ENCODE data around the gene NPM3. TPM values are rescaled to one million over a fixed set of nuclear protein-coding genes. Genes with fewer than 3 reads are reported as not detected.

The NPM3 gene
- total RNA-seq, 8 experiments from 2014 or later, result 31.1 to 95.4 (median 41.6) TPM

DNA sequence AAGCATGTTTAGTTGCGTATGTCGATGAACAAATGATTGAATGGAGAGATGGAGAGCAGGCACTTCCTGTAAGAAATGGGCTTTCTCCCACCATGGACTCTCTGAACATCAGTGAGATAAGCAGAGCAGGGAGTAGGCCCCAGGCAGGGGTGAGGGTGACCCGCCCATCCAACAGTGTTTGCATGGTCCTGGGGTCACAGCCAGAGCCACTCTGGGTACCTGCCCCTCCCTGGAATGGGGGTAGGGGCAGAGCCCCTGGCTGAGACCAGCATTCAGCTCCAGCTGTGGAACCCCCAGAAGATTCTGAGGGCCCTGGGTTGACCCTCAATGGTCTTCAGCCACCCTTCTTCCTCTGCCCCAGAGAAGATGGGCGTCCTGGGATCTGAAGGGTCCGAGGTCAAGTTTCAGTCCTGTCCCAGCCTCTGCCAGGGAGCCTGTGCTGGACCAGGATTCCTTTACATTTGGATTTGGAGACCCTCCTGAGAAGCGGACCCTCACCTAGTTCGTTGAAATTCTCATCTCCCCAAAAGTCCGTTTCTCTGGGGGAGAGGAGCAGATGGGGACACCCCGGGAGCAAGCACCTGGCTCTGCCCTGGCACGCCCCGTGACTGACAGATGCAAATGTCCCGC, 5.0 kb downstream of the NPM3 start:
- WGBS, 10 experiments, result 7 to 100% (median 37%) methylated on average over 2 to 4 of the region's 12 CpGs; no CpG with 5 or more reads in 7 of the 10 experiments
- peaks cover 15 to 27% of the 10 kb centered on the region in 2 donors for H3K4me1 ChIP-seq (replicated peaks in 1 of 2)

DNA sequence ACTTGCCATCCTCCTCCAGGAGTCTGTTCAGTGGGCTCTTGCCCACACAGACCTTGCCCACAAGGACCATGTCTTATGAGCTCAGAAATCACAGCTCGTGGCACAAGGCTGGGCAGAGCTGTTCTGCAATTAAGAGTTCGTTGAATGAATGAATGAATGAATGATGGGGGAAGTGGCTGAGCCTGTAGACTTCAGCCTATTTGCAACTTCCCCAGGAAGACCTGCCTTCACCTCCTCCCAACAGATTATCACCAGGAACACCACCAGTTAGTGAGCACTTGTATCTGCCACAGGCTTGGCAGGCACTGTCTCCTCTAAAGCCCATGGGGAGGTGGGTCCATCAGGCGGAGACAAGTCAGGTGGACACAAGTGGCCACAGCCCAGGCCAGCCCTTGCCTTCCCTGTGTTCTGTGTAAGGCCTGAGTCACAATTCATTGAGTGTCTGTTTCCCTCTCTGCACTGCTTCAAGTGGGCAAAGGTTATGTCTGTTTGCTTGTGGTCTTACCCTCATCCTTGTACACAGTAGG, 5.6 kb downstream of the NPM3 start:
- in situ Hi-C loops (cut with MboI; ENCODE audit: low pct_unique_long_range_greater_than_20kb in 2 of 9, low sequenced_read_pairs in 9 of 9, unreplicated experiment in 9 of 9), result loop anchor here in 5 of 9 experiments (10.0 to 25.0 kb wide), 3 partner anchors 165 to 565 kb away; no protein-coding TSS in a partner anchor
- Histone ChIP-seq H3K4me1 (replicated peaks in 1 of 2) (peaks cover 18 to 33% of the 10 kb centered on the region in 2 donors), H3K4me3 (no peak overlapping the region), H3K27ac (no peak overlapping the region)
- 71 to 90% (median 81%) methylated on average over 1 to 3 of the region's 3 CpGs; no CpG with 5 or more reads in 4 of the 10 experiments for whole genome bisulfite sequencing, 10 experiments
- ATAC-seq (replicated peaks in 6 of 8), result no peak

More for the DNA sequence above, 5.0 kb downstream of the NPM3 start:
- Histone ChIP-seq H3K4me3 (peak overlapping the region in 1 of 5 donors; percentile 24), H3K27ac (no peak overlapping the region)
- in situ Hi-C loops (cut with MboI; ENCODE audit: low pct_unique_long_range_greater_than_20kb in 2 of 9, low sequenced_read_pairs in 9 of 9, unreplicated experiment in 9 of 9), result loop anchor here in 5 of 9 experiments (10.0 to 25.0 kb wide), 3 partner anchors 166 to 566 kb away; no protein-coding TSS in a partner anchor
- no peak for ATAC-seq (replicated peaks in 6 of 8)

DNA sequence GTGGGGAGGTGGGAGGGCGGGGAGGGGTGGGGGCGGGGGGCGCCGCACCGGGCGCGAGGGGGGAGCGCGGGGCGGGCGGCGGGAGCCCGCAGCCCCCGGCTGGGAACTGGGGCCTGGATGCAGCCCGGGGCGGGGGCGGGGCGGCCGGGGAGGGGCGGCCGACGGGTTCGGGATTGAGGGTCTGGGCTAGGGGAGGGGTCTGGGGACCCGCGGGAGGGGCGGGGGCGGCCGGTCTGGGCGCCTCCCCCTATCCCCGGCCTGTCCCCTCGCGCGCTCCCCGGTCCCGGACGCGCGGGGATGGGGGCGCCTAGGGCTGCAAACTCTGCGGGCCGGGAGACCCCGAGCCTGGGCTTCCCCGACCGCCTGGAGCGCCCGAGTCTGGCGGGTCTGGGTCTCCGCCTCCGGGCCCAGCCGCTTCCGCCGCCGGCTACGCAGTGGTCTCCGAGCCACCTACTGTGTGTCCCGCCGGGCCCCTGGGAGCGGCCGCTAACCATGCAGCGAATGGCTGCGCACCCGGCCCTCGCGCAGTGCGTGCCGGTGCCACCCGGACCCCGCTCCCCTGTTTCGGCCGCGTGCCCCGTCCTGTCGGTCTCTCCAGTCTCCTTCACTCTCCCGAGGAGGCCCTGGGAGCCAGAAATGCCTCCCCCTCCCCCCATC, 7.0 kb downstream of the NPM3 start:
- in situ Hi-C loops (cut with MboI; ENCODE audit: low pct_unique_long_range_greater_than_20kb in 2 of 9, low sequenced_read_pairs in 9 of 9, unreplicated experiment in 9 of 9), result loop anchor here in 5 of 9 experiments (10.0 to 25.0 kb wide), 3 partner anchors 164 to 564 kb away; no protein-coding TSS in a partner anchor
- WGBS, 10 experiments, result no CpG with 5 or more reads among the region's 74 CpGs
- ATAC-seq (replicated peaks in 6 of 8), result peak in 5 of 8 experiments; percentile 14 to 44 (median 32)
- H3K4me1 ChIP-seq (replicated peaks in 1 of 2), result peaks cover 13 to 29% of the 10 kb centered on the region in 2 donors
- no peak overlapping the region for H3K27ac ChIP-seq
- H3K4me3 ChIP-seq, result peak overlapping the region; percentile 21 to 46 (median 33)

DNA sequence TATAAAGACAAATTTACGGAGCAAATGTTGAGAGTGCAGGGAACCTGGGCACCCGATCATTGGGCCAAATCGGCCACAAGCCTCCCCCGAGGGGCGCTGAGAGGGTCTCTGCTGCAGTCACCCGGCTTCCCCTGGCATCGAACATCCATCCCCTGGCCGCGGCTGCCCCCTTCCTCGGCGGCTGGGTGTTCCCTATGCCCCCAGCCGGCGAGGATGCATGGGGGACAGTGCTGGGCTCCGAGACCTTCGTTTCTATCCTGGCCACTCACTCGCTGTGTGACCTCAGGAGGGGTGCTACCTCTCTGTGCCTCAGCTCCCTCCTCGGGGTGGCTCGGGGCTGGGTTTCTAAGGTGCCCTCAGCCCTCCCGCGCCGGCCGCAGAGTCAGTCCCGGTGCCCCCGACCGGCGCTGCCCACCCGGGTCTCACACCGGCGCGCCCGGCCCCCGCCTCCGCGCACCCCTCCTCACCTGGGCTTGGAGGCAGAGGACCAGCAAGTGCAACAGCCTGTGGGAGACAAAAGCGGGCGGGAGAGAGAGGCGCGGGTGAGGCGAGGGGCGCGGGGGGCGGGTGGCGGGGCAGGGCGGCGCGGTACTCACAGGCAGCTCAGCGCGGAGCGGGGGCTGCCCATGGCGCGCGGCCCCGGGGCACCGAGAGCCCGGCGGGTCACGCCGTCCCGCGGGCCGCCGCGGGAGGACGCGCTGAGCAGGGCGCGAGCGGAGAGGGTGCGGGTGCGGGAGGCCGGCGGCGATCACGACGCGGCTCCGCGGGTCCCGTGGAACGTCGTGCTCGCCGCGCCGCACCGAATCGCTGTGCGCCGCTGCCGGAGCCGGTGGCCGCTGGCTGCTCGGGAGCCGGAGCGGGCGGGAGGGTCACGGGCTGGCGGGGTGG, 7.7 kb downstream of the NPM3 start, which contains the start of gene FGF8:
Gene FGF8, minus strand, starts transcription at position 842 of the 888 bp plus-strand sequence. Its CDS starts 214 bp downstream, at position 628.
- Histone ChIP-seq H3K27ac (no peak within 1 kb of the TSS), H3K4me1 (replicated peaks in 1 of 2) (peaks cover 8 to 29% of the 10 kb centered on the region in 2 donors), H3K4me3 (peak within 1 kb of the TSS; percentile 33 to 47 (median 43))
- WGBS, 10 experiments, result 0 to 40% (median 8%) methylated on average over 1 to 7 of the region's 98 CpGs; no CpG with 5 or more reads in 7 of the 10 experiments
- ATAC-seq (replicated peaks in 6 of 8), result peak in 6 of 8 experiments; percentile 14 to 53 (median 38)
- in situ Hi-C loops (cut with MboI; ENCODE audit: low pct_unique_long_range_greater_than_20kb in 2 of 9, low sequenced_read_pairs in 9 of 9, unreplicated experiment in 9 of 9), result loop anchor here in 5 of 9 experiments (10.0 to 25.0 kb wide), 3 partner anchors 163 to 563 kb away; no protein-coding TSS in a partner anchor

DNA sequence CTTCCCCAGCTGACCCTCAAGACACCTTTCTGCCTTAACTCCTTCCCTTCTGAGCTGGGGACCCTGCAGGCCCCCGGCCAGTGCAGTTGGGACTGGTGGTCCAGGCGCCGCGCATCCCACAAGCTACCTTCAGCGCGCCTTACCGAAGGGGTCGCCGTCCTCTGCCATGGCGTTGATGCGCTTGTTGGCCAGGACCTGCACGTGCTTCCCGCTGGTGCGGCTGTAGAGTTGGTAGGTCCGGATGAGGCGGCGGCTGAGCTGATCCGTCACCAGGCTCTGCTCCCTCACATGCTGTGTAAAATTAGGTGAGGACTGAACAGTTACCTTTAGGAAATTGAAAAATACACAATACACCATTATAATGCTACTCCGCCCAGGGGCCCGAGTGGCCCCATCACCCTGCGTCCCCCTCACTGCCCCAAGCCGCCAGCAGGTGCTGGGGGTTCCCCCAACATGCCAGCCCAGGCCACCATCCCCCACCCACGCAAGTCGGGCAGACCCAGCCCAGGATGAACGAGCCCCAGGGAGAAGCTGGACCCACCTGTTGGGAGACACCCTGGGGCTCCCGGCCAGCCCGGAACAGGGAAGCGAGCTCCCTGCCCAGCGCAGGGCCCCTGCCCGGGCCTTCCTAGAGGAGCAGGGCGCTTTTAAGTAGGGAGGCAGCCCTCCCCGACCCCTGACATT, 8.5 kb downstream of the NPM3 start:
- Histone ChIP-seq H3K27ac (no peak overlapping the region), H3K4me1 (replicated peaks in 1 of 2) (peaks cover 8 to 26% of the 10 kb centered on the region in 2 donors), H3K4me3 (no peak overlapping the region)
- 0 to 19% (median 13%) methylated on average over 1 to 9 of the region's 32 CpGs; no CpG with 5 or more reads in 7 of the 10 experiments for WGBS, 10 experiments
- in situ Hi-C loops (cut with MboI; ENCODE audit: low pct_unique_long_range_greater_than_20kb in 2 of 9, low sequenced_read_pairs in 9 of 9, unreplicated experiment in 9 of 9), result loop anchor here in 7 of 9 experiments (10.0 to 25.0 kb wide), 3 partner anchors 162 to 562 kb away; no protein-coding TSS in a partner anchor
- no peak for ATAC-seq (replicated peaks in 6 of 8)

DNA sequence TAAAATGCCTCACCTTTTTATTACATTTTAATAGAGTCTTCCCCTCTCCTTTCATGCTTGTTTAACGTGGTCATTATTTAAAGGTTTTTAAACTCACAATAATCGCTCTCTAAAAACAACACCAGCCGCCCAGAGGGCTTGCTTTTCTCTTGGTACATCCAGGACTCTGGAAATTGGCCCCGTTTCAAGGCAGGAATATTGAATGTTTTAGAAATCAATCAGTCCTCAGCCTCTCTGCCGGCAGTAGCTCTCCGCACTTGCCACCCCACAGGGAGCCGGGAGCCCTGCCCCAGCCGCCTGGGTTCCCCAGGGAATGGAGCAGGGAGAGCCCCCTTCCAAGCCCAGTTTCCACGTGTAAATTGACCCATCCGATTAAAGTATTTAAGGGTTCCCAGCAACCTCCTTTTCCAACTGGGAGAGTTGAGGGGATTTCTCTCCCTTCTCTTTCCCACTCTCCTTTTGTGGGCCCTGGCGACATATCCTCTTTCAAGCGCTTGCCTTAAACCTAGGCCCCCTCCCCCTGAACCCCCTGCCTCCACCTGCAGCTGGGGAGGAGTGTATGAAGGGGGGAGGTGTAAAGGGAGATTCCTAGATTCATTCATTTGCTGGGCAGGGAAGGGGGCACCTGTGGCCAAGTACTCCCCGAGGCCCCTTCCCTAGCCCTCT, 9.2 kb downstream of the NPM3 start:
- 0 to 31% (median 19%) methylated on average over 1 to 6 of the region's 13 CpGs; no CpG with 5 or more reads in 1 of the 10 experiments for WGBS, 10 experiments
- no peak for ATAC-seq (replicated peaks in 6 of 8)
- H3K4me3 ChIP-seq, result no peak overlapping the region
- H3K27ac ChIP-seq, result no peak overlapping the region
- in situ Hi-C loops (cut with MboI; ENCODE audit: low pct_unique_long_range_greater_than_20kb in 2 of 9, low sequenced_read_pairs in 9 of 9, unreplicated experiment in 9 of 9), result loop anchor here in 4 of 9 experiments (10.0 to 25.0 kb wide), 2 partner anchors 162 to 169 kb away; no protein-coding TSS in a partner anchor
- H3K4me1 ChIP-seq (replicated peaks in 1 of 2), result peaks cover 8 to 20% of the 10 kb centered on the region in 2 donors

DNA sequence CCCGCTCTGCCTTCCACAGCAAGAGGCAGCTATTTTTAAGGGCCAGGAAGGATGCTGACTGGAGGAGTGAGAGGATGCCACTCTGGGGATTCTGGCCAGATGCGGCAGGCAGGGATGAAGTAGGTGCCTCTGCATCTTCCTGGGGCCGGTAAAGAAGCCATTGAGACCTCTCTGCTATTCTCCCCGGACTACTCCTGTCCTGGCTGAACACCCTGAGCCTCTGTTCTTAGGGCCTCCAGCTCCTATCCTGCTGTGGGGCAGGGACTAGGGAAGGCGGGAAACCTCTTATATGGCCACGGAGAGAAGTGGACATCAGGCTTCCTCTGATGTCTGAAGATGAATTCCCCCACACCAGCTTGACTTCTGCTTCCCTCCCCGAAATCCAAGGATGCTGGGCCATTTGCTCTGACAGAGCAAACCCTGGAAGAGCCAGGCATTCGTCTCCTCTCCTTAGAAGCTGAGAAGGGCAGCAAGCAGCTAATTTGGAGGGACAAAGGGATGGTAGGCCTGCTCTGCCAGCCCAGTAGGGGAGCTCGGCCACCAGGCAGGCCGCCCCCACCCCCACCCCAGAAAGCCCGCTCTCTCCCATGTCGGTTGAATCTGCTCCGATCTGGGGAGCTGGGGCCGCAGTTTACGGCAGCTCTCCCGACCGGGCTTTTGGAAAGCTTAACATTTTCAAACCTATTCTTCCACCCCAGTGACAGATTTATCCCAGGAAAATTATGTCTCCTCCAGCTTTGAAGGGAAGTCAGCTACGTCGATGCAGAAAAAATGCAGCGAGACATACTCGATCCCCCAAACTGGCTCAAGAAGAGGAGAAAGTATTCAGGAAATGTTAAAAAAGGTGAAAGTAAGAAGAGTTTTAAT, 10.1 kb downstream of the NPM3 start:
- ATAC-seq (replicated peaks in 6 of 8), result no peak
- H3K27ac ChIP-seq, result no peak overlapping the region
- in situ Hi-C loops (cut with MboI; ENCODE audit: low pct_unique_long_range_greater_than_20kb in 2 of 9, low sequenced_read_pairs in 9 of 9, unreplicated experiment in 9 of 9), result loop anchor here in 4 of 9 experiments (10.0 to 25.0 kb wide), 2 partner anchors 161 to 168 kb away; no protein-coding TSS in a partner anchor
- H3K4me1 ChIP-seq (replicated peaks in 1 of 2), result peaks cover 12 to 16% of the 10 kb centered on the region in 2 donors
- no peak overlapping the region for H3K4me3 ChIP-seq
- 5 to 47% (median 21%) methylated on average over 2 to 8 of the region's 21 CpGs; no CpG with 5 or more reads in 2 of the 10 experiments for WGBS, 10 experiments

DNA sequence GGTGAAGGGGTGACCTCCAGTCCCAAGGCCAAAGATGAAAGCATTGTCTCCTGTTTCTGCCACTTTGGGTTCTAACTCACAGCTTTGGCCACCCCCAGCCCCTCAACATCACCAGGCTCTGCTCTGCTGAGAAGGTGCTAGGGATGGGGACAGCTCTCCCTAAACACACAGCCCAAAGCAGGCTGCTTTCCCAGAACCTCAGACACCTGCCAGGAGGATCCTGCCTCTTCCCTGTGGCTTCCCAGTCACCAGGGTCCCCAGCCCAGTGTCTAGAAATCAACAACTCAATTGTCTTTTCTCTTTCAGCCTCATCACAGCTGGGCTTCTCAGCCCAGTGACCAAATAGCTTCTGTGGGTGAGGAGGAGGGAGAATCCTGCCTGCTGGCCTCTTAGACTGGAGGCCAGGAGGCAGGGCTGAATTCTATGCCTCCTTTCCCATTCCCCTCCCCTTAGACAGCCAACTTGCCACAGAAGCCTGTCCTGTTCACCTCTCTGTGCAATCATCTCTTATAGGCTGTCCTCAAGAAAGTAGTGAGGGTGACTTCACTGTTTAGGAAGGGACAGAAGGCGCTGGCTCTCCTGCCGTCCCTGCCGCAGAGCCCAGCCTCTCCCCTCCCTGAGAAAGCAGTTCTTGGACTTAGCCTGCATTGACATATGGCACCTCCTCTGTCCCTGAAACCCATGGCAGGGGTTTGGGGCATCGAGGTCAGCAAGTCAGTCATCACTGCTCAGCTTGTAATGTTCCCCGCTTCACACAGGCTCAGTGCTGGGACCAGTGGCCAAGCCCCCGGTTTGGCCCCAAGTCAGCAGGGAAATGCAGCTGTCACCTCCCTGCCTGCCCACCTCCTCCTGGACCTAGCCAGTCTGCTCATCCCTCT, 11.0 kb downstream of the NPM3 start:
- ATAC-seq (replicated peaks in 6 of 8), result no peak
- in situ Hi-C loops (cut with MboI; ENCODE audit: low pct_unique_long_range_greater_than_20kb in 2 of 9, low sequenced_read_pairs in 9 of 9, unreplicated experiment in 9 of 9), result loop anchor here in 4 of 9 experiments (10.0 to 25.0 kb wide), 2 partner anchors 160 to 167 kb away; no protein-coding TSS in a partner anchor
- no peak overlapping the region for H3K4me3 ChIP-seq

DNA sequence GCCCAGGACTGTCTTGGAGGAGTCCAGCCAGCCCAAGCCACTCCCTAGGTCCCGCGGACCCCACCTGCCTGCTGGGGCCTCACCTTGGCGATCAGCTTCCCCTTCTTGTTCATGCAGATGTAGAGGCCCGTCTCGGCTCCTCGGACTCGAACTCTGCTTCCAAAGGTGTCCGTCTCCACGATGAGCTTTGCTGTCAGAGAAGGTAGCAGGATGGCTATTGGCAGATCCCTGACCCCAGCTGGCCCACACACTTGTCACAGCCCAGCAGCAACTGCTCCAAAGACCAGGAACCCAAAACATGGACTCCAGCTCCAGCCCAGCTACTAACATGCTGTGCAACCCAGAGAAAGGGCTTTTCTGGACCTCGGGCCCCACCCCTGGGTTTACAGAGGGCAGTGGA, 11.9 kb downstream of the NPM3 start:
- no peak overlapping the region for H3K4me3 ChIP-seq
- H3K27ac ChIP-seq, result no peak overlapping the region
- in situ Hi-C loops (cut with MboI; ENCODE audit: low pct_unique_long_range_greater_than_20kb in 2 of 9, low sequenced_read_pairs in 9 of 9, unreplicated experiment in 9 of 9), result loop anchor here in 4 of 9 experiments (10.0 to 25.0 kb wide), 2 partner anchors 159 to 167 kb away; no protein-coding TSS in a partner anchor
- 80 to 93% (median 90%) methylated on average over 1 to 3 of the region's 10 CpGs; no CpG with 5 or more reads in 7 of the 10 experiments for WGBS, 10 experiments
- no peak for ATAC-seq (replicated peaks in 6 of 8)
- H3K4me1 ChIP-seq (replicated peaks in 1 of 2), result peaks cover 15 to 20% of the 10 kb centered on the region in 2 donors

More for the DNA sequence above, 11.0 kb downstream of the NPM3 start:
- WGBS, 10 experiments, result 40 to 62% (median 60%) methylated on average over 1 to 3 of the region's 6 CpGs; no CpG with 5 or more reads in 5 of the 10 experiments
- peaks cover 15 to 20% of the 10 kb centered on the region in 2 donors for H3K4me1 ChIP-seq (replicated peaks in 1 of 2)
- H3K27ac ChIP-seq, result no peak overlapping the region
